Measurements from ENCODE around the gene TUBB2B. TPM values are rescaled to one million over a fixed set of nuclear protein-coding genes. Genes with fewer than 3 reads are reported as not detected.

Gene TUBB2B
- total RNA-seq, 1 donor from 2014 or later, result 0.46 TPM

DNA sequence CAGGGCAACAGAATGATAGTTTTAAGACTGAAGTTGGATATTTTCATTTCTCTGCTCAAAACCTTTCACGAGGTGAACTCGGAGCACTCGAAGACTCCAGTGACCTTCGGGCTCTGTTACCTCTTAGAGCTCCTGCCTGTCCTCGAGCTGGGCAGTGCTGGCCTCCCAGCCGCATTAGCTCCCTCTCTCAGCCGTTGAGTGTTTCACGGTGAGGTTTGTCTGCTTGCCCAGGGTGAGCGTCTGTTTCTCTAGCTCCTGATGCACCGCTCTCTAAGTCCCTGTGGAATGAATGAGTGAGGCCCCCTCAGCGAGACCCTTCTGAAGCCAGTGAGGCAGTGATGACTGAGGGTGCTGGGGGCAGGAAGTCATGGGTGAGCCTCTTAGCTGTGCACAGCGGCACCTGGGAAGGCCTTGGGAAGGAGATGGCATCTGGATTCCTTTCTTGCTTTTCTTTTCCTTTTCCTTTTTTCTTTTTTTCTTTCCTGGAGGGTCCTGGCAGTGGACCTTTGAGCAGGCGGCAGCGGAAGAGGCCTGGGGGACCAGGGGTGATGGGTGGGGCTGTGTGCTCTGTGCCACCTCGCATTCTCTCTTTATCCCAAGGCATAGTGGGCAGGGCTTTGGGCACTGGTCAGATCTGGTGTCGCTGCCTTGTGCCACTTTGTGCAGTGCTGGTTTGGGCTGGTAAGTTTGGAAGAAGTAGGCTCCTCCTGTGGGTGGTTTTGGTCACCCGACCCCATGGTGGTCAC, 33.5 kb upstream of the TUBB2B start:
- intact Hi-C loops (cut with DNase I), result no loop called here
- no peak overlapping the region for H3K27ac ChIP-seq

DNA sequence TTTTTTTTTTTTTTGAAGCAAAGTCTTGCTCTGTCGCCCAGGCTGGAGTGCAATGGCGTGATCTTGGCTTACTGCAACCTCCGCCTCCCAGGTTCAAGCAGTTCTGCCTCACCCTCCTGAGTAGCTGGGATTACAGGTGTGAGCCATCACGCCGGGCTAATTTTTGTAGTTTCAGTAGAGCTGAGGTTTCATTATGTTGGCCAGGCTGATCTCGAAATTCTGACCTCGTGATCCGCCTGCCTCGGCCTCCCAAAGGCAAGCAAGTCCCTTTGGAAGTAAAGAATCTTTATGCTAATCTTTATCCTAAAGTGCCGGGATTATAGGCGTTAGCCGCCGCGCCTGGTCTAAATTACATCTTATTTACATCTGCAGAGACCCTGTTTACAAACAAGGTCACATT, 32.8 kb upstream of the TUBB2B start:
- DNase-seq (no peak), ATAC-seq (no peak)
- Histone ChIP-seq H3K36me3 (peaks cover 12% of the 10 kb centered on the region), H3K27ac (no peak overlapping the region), H3K4me3 (peak overlapping the region; percentile 99), H3K27me3 (no peaks in the 10 kb centered on the region), H3K9me3 (no peaks in the 10 kb centered on the region), H3K4me1 (peaks cover 27% of the 10 kb centered on the region)
- intact Hi-C loops (cut with DNase I), result no loop called here
- TF ChIP-seq, protein P1, sequence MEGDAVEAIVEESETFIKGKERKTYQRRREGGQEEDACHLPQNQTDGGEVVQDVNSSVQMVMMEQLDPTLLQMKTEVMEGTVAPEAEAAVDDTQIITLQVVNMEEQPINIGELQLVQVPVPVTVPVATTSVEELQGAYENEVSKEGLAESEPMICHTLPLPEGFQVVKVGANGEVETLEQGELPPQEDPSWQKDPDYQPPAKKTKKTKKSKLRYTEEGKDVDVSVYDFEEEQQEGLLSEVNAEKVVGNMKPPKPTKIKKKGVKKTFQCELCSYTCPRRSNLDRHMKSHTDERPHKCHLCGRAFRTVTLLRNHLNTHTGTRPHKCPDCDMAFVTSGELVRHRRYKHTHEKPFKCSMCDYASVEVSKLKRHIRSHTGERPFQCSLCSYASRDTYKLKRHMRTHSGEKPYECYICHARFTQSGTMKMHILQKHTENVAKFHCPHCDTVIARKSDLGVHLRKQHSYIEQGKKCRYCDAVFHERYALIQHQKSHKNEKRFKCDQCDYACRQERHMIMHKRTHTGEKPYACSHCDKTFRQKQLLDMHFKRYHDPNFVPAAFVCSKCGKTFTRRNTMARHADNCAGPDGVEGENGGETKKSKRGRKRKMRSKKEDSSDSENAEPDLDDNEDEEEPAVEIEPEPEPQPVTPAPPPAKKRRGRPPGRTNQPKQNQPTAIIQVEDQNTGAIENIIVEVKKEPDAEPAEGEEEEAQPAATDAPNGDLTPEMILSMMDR (IDR thresholded peaks at IDR 0.05), result no peak

More for the DNA sequence above, 33.5 kb upstream of the TUBB2B start:
- H3K36me3 ChIP-seq, result peaks cover 12% of the 10 kb centered on the region
- DNase-seq, result no peak
- no peaks in the 10 kb centered on the region for H3K27me3 ChIP-seq
- H3K4me3 ChIP-seq, result no peak overlapping the region
- TF ChIP-seq, protein P1 (IDR thresholded peaks at IDR 0.05), result no peak
- H3K9me3 ChIP-seq, result no peaks in the 10 kb centered on the region
- H3K4me1 ChIP-seq, result peaks cover 27% of the 10 kb centered on the region
- ATAC-seq, result no peak

DNA sequence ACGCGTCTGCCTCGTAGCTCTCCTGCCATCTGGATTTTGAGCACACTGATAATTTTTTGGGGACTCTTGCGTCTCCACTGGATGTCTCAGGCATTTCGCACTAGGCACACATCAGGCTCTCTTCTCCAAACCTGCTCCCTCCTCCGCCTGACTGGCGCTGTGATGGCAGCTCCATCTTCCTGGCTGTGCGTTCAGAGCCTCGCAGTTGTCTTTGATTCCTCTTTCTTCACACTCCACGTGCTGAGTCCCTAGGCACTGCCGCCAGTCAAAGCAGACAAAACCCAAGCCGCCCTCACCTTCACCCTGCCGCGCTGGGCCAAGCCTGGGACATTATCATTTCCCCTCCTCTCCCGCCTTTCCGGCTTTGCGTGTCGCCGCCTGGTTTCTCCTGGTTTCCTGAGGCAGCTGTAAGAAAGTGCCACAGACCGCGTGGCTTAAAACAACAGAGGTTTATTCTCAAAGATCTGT, 32.1 kb upstream of the TUBB2B start:
- Histone ChIP-seq H3K9me3 (no peaks in the 10 kb centered on the region), H3K27ac (peak overlapping the region; percentile 83), H3K4me1 (peaks cover 27% of the 10 kb centered on the region), H3K36me3 (peaks cover 10% of the 10 kb centered on the region), H3K4me3 (peak overlapping the region; percentile 99), H3K27me3 (no peaks in the 10 kb centered on the region)
- TF ChIP-seq, protein P1 (IDR thresholded peaks at IDR 0.05), result no peak
- peak; percentile 15 for ATAC-seq
- intact Hi-C loops (cut with DNase I), result no loop called here
- DNase-seq, result peak; percentile 69

DNA sequence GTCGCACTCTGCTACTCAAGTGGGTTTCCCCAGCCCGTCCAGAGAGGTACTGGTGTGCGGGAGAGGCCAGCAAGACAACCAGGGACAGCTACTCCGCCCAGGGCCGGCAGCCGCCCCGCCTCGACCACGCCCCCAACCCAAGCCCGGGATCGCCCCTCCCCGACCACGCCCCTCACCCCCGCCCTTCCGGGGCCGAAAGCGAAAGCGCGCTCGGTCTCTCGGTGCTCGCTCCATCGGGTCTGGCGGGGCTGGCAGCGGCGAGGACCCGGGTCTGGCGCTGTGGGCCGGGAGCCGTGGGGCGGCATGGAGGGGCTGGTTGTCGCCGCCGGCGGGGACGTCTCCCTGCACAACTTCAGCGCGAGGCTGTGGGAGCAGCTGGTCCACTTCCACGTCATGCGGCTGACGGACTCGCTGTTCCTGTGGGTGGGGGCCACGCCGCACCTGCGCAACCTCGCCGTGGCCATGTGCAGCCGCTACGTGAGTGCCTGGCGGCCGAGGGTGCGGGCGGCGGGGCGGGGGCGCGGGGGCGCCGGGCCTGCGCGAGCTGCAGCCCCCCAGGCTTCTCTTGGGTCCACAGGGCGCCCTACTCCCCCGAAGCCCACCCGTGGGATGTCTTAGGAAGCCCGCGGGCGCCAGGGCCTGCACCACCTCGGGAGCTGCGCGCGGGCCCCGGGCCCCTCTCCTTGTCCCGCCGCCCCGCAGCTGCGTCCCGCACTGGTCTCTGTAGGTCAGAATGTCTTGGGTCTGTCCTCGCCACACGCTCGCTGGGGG, 31.5 kb upstream of the TUBB2B start, which contains the start of gene PSMG4:
Gene PSMG4, plus strand, starts transcription at position 228 of the 771 bp plus-strand sequence. Its CDS starts 76 bp downstream, at position 304.
- Histone ChIP-seq H3K4me3 (peak within 1 kb of the TSS; percentile 99), H3K4me1 (peaks cover 27% of the 10 kb centered on the region), H3K27ac (peak within 1 kb of the TSS; percentile 83), H3K36me3 (peaks cover 5% of the 10 kb centered on the region), H3K27me3 (no peaks in the 10 kb centered on the region), H3K9me3 (no peaks in the 10 kb centered on the region)
- intact Hi-C loops (cut with DNase I), result no loop called here
- ATAC-seq, result peak; percentile 99
- TF ChIP-seq, protein P1 (IDR thresholded peaks at IDR 0.05), result no peak
- peak; percentile 98 for DNase-seq

DNA sequence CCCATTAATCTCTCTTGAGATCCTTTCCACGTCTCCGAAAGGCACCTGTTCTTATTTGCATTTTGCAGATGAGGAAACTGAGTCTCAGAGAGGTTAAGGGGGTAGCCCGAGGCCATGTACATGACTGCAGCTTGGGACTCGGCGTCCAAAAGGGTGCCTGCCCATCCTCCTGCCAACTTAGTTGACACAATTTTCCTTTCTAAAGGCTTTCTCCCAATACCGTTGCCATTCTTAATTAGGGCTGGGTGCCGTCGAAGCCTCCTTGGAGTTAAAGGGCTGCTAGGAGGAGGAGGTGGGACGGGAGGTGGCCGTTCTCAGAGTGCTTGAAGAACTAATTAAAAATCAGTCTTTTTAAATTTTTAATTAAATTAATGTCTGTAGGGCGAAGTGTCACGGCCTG, 30.7 kb upstream of the TUBB2B start:
- no peaks in the 10 kb centered on the region for H3K36me3 ChIP-seq
- peaks cover 27% of the 10 kb centered on the region for H3K4me1 ChIP-seq
- ATAC-seq, result no peak
- TF ChIP-seq, protein P1 (IDR thresholded peaks at IDR 0.05), result no peak
- no peaks in the 10 kb centered on the region for H3K9me3 ChIP-seq
- intact Hi-C loops (cut with DNase I), result no loop called here
- no peak for DNase-seq
- peak overlapping the region; percentile 83 for H3K27ac ChIP-seq
- peak overlapping the region; percentile 99 for H3K4me3 ChIP-seq
- no peaks in the 10 kb centered on the region for H3K27me3 ChIP-seq
